Glutamatergic neuron (in vitro differentiated cells): ENCODE results near the gene TRPM8. TPM values are rescaled to one million over a fixed set of nuclear protein-coding genes. Genes with fewer than 3 reads are reported as not detected.

Experiments used
- DNase-seq: peaks from one replicate; pipeline ENCODE4 v3.0.0; 2022
- H3K27ac Mint-ChIP-seq: one replicate; pipeline ENCODE4 v1.8.0; 2020; ENCODE audit warnings: mild to moderate bottlenecking, mixed read lengths, inconsistent platforms; ENCODE audit not compliant: unreplicated experiment
- H3K27me3 Mint-ChIP-seq: one replicate; pipeline ENCODE4 v1.8.0; 2020; ENCODE audit warnings: mild to moderate bottlenecking, moderate library complexity, mixed read lengths, inconsistent platforms; ENCODE audit not compliant: unreplicated experiment
- H3K36me3 Mint-ChIP-seq: one replicate; pipeline ENCODE4 v1.8.0; 2020; ENCODE audit warnings: mild to moderate bottlenecking, mixed read lengths, inconsistent platforms; ENCODE audit not compliant: unreplicated experiment
- H3K4me1 Mint-ChIP-seq: one replicate; pipeline ENCODE4 v1.8.0; 2020; ENCODE audit warnings: mild to moderate bottlenecking, low read depth, mixed read lengths, inconsistent platforms; ENCODE audit not compliant: unreplicated experiment
- H3K4me3 Mint-ChIP-seq: one replicate; pipeline ENCODE4 v1.8.0; 2020; ENCODE audit warnings: mild to moderate bottlenecking, mixed read lengths, inconsistent platforms; ENCODE audit not compliant: unreplicated experiment
- H3K9me3 Mint-ChIP-seq: one replicate; pipeline ENCODE4 v1.8.0; 2020; ENCODE audit warnings: mild to moderate bottlenecking, moderate library complexity, mixed read lengths, inconsistent platforms; ENCODE audit not compliant: unreplicated experiment
- CTCF ChIP-seq: fragments of 200-600 bp; sonication (generic); IDR thresholded peaks from one replicate; pipeline ENCODE4 v1.5.0; 2021; ENCODE audit not compliant: partially characterized antibody, unreplicated experiment
- total RNA-seq: library from RNA; stranded (reverse); fragmentation: NEBNext Ultra II Directional; extraction: Animal tissue kit (Norgen Biotek cat#: 25700); gene quantifications from one replicate; pipeline ENCODE4 v1.2.1, GENCODE V29; 2021; ENCODE audit not compliant: unreplicated experiment

The TRPM8 gene
- total RNA-seq, 1 donor from 2014 or later: not detected

GRCh38 chr2:234029150-234029733 lies 112.1 kb downstream of the TRPM8 start:
- Mint-ChIP-seq H3K27ac (no peak overlapping the region), H3K4me3 (no peak overlapping the region), H3K9me3 (peaks cover 4% of the 10 kb centered on the region), H3K4me1 (no peaks in the 10 kb centered on the region), H3K27me3 (no peaks in the 10 kb centered on the region), H3K36me3 (peaks cover 5% of the 10 kb centered on the region)
- TF ChIP-seq CTCF: no peak
- no peak for DNase-seq

- no peak for DNase-seq
- Mint-ChIP-seq H3K27me3 (no peaks in the 10 kb centered on the region), H3K4me1 (no peaks in the 10 kb centered on the region), H3K27ac (no peak overlapping the region), H3K4me3 (no peak overlapping the region), H3K36me3 (peaks cover 10% of the 10 kb centered on the region), H3K9me3 (peaks cover 6% of the 10 kb centered on the region)
- TF ChIP-seq CTCF: no peak
Measured at GRCh38 chr2:234031207-234031606, 114.0 kb downstream of the TRPM8 start.

- Mint-ChIP-seq H3K36me3 (peaks cover 10% of the 10 kb centered on the region), H3K27me3 (no peaks in the 10 kb centered on the region), H3K27ac (no peak overlapping the region), H3K9me3 (peaks cover 6% of the 10 kb centered on the region), H3K4me3 (no peak overlapping the region), H3K4me1 (no peaks in the 10 kb centered on the region)
- no peak for TF ChIP-seq CTCF
- no peak for DNase-seq
Measured at GRCh38 chr2:234032279-234032856, 115.2 kb downstream of the TRPM8 start.

- H3K27me3 Mint-ChIP-seq: no peaks in the 10 kb centered on the region
Measured at GRCh38 chr2:234033174-234033573, 116.0 kb downstream of the TRPM8 start.

More at GRCh38 chr2:234033174-234033573, 116.0 kb downstream of the TRPM8 start:
- H3K4me3 Mint-ChIP-seq: no peak overlapping the region
- H3K27ac Mint-ChIP-seq: no peak overlapping the region
- H3K4me1 Mint-ChIP-seq: no peaks in the 10 kb centered on the region
- DNase-seq: no peak
- peaks cover 6% of the 10 kb centered on the region for H3K9me3 Mint-ChIP-seq
- TF ChIP-seq CTCF: no peak
- peaks cover 10% of the 10 kb centered on the region for H3K36me3 Mint-ChIP-seq
